ENCODE measurements around the gene MYLK. TPM values are rescaled to one million over a fixed set of nuclear protein-coding genes. Genes with fewer than 3 reads are reported as not detected.
A peak's percentile ranks its signal among the peaks of the same experiment; 100 is the strongest.

MYLK gene
- polyA plus RNA-seq, 1 donor from 2014 or later = 2.4 TPM

- no peaks in the 10 kb centered on the region for H3K27me3 Mint-ChIP-seq
- H3K36me3 Mint-ChIP-seq = peaks cover 15% of the 10 kb centered on the region
- peaks cover 9 to 23% (median 9%) of the 10 kb centered on the region in 3 donors for H3K9me3 Mint-ChIP-seq
- peak overlapping the region in 1 of 4 donors; percentile 53 for H3K4me3 Mint-ChIP-seq
- peaks cover 0 to 5% (median 0%) of the 10 kb centered on the region in 3 donors for H3K4me1 Mint-ChIP-seq
- no peak overlapping the region for H3K27ac Mint-ChIP-seq
Observed at GRCh38 chr3:123590685-123591450, 293.3 kb downstream of the MYLK start.

DNA sequence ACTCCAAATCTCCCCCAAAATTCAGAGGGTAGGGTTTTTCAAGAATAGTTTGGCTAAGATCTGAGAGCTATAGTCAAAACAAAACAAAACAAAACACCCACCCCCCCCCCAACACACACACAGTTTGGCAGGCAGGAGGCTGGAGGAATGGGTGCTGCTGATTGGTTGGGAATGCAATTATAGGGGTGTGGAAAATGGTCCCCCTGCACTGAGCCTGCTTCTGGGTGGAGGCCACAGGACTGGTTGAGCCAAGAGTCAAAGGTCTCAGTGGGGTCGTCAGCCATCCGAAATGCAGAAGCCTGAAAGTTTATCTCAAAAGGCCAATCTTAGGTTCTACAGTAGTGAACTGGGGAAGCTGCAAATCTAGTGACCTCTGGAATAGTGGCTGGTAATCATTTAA, 296.7 kb downstream of the MYLK start:
- Mint-ChIP-seq H3K4me1 (peaks cover 12 to 19% (median 14%) of the 10 kb centered on the region in 3 donors), H3K4me3 (peak overlapping the region in 2 of 4 donors; percentile 12 to 84), H3K27ac (peak overlapping the region in 2 of 3 donors; percentile 10 to 50), H3K36me3 (peaks cover 14% of the 10 kb centered on the region), H3K27me3 (no peaks in the 10 kb centered on the region), H3K9me3 (peaks cover 9 to 23% (median 9%) of the 10 kb centered on the region in 3 donors)

DNA sequence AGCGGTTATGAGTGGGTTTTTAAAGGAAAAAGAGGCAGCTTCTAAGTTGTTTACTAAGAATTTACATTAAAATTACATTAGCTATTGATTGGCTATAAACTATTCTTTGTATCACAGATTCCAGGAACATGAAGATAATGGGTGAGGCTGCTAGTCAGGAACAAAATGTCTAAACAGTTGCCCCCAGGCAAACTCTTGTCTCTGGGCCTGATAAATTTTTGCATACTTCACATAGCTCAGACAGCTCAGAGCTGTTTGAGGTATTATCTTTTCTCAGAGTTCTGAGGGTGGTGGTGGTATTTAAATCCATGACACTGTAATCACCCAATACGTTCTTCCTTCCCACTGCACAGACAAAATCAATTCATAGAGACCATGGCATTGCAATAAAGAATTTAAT, 297.2 kb downstream of the MYLK start:
- Mint-ChIP-seq H3K4me1 (peaks cover 12 to 20% (median 15%) of the 10 kb centered on the region in 3 donors), H3K27me3 (no peaks in the 10 kb centered on the region), H3K4me3 (peak overlapping the region in 2 of 4 donors; percentile 12 to 84), H3K27ac (peak overlapping the region in 2 of 3 donors; percentile 10 to 50), H3K9me3 (peaks cover 9 to 19% (median 9%) of the 10 kb centered on the region in 3 donors), H3K36me3 (peaks cover 14% of the 10 kb centered on the region)

GRCh38 chr3:123586131-123586530, 298.0 kb downstream of the MYLK start:
- no peak overlapping the region for H3K27ac Mint-ChIP-seq
- peaks cover 12 to 23% (median 15%) of the 10 kb centered on the region in 3 donors for H3K4me1 Mint-ChIP-seq
- peaks cover 12% of the 10 kb centered on the region for H3K36me3 Mint-ChIP-seq
- H3K9me3 Mint-ChIP-seq = peaks cover 6 to 11% (median 7%) of the 10 kb centered on the region in 3 donors
- no peak overlapping the region for H3K4me3 Mint-ChIP-seq
- no peaks in the 10 kb centered on the region for H3K27me3 Mint-ChIP-seq

GRCh38 chr3:123584988-123585937, 298.9 kb downstream of the MYLK start, which contains the start of gene HACD2:
Gene HACD2, minus strand, starts transcription at chr3:123585053. Its CDS starts 26 bp downstream, at chr3:123585027.
- peaks cover 12 to 23% (median 15%) of the 10 kb centered on the region in 3 donors for H3K4me1 Mint-ChIP-seq
- H3K4me3 Mint-ChIP-seq = peak within 1 kb of the TSS in 1 of 4 donors; percentile 96
- peaks cover 12% of the 10 kb centered on the region for H3K36me3 Mint-ChIP-seq
- no peaks in the 10 kb centered on the region for H3K27me3 Mint-ChIP-seq
- peaks cover 6 to 11% (median 7%) of the 10 kb centered on the region in 3 donors for H3K9me3 Mint-ChIP-seq
- H3K27ac Mint-ChIP-seq = peak within 1 kb of the TSS; percentile 43 to 95 (median 89)

DNA sequence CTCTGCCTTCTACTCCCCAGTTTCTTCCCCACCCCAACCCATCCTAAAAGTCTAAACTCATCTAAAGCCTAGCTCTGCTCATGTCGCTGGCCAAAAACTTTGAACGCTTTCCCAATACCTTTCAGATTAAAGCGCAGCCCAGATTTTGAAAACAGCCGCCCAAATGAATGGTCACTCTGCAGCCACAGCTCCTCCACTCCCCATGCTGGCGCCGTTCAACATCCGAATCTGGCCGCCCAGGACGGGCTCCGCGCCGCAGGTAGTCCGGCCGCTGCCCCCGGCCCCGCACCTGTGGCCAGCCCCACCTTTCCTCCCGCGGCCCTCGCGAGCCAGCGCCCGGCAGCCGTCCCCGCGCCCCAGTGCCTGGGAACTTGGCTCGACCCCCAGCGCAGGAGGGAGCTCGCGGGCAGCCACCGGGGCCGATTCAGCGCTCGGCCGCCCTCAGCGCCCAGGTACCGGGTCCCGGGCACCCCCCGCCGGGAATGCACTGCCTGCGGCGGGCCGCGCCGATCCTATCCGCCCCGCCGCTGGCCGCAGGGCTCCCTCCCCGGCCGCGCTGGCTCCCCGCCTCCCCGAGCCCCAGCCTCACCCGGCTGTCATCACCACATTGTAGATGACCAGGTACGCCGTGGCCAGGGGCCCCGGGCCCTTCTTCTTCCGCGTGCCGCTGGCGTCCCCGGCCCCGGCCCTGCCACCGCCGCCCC, 299.7 kb downstream of the MYLK start:
- Mint-ChIP-seq H3K27ac (peak overlapping the region; percentile 43 to 95 (median 89)), H3K9me3 (peaks cover 0 to 2% (median 1%) of the 10 kb centered on the region in 3 donors), H3K27me3 (no peaks in the 10 kb centered on the region), H3K4me1 (peaks cover 12 to 23% (median 15%) of the 10 kb centered on the region in 3 donors), H3K4me3 (peak overlapping the region in 1 of 4 donors; percentile 96), H3K36me3 (peaks cover 10% of the 10 kb centered on the region)

DNA sequence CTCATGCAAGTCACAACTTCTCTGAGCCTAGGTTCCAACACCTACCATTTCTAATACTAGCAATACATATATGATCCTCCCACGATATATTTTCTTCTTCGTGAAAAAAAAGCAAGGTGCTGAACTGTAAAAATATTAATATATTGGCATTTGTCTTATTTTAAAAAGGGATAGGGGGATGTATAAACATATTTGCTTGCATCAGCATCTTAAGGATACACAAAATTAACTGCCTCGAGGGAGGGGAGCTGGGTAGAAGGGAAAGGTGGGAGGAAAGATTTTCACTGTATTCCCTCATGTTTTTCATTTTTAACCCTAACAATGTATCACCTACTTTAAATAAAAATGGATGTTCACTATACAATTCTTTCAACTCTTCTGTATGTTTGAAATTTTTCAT, 300.6 kb downstream of the MYLK start:
- H3K27ac Mint-ChIP-seq = peak overlapping the region in 2 of 3 donors; percentile 13 to 89
- H3K4me3 Mint-ChIP-seq = peak overlapping the region in 1 of 4 donors; percentile 96
- no peaks in the 10 kb centered on the region for H3K27me3 Mint-ChIP-seq
- no peaks in the 10 kb centered on the region for H3K9me3 Mint-ChIP-seq
- peaks cover 11% of the 10 kb centered on the region for H3K36me3 Mint-ChIP-seq
- H3K4me1 Mint-ChIP-seq = peaks cover 12 to 27% (median 15%) of the 10 kb centered on the region in 3 donors

DNA sequence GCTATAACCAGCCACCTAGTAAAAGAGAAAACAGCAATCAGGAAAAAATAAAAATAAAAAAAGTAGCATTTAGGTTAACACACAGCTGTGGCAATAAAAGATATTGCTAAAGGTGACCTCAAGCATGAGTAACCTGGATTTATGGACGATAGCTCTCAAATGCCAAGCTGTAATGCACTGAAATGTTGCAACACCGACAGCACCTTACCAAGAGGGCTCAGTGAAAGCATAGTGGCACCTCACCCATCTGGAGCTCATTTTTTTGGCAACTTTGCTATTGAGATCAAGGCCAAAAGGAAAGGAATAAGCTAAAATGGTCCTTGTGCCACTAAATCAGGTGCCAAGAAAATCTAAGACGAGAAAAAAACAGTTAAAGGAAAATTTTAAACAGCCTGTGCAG, 301.8 kb downstream of the MYLK start:
- H3K9me3 Mint-ChIP-seq = no peaks in the 10 kb centered on the region

GRCh38 chr3:123576122-123576521, 308.0 kb downstream of the MYLK start:
- Mint-ChIP-seq H3K27me3 (no peaks in the 10 kb centered on the region), H3K36me3 (peaks cover 14% of the 10 kb centered on the region), H3K27ac (peak overlapping the region in 2 of 3 donors; percentile 22), H3K4me3 (peak overlapping the region in 1 of 4 donors; percentile 60), H3K4me1 (peaks cover 17 to 26% (median 21%) of the 10 kb centered on the region in 3 donors), H3K9me3 (no peaks in the 10 kb centered on the region)

More for the DNA sequence above, 301.8 kb downstream of the MYLK start:
- H3K27me3 Mint-ChIP-seq = no peaks in the 10 kb centered on the region
- peak overlapping the region in 2 of 4 donors; percentile 60 to 96 for H3K4me3 Mint-ChIP-seq
- no peak overlapping the region for H3K27ac Mint-ChIP-seq
- H3K4me1 Mint-ChIP-seq = peaks cover 17 to 29% (median 17%) of the 10 kb centered on the region in 3 donors
- H3K36me3 Mint-ChIP-seq = peaks cover 7% of the 10 kb centered on the region

GRCh38 chr3:123571973-123572365, 312.2 kb downstream of the MYLK start:
- Mint-ChIP-seq H3K27me3 (no peaks in the 10 kb centered on the region), H3K4me1 (peaks cover 15 to 29% (median 16%) of the 10 kb centered on the region in 3 donors), H3K4me3 (no peak overlapping the region), H3K9me3 (no peaks in the 10 kb centered on the region), H3K36me3 (peaks cover 12% of the 10 kb centered on the region), H3K27ac (no peak overlapping the region)

DNA sequence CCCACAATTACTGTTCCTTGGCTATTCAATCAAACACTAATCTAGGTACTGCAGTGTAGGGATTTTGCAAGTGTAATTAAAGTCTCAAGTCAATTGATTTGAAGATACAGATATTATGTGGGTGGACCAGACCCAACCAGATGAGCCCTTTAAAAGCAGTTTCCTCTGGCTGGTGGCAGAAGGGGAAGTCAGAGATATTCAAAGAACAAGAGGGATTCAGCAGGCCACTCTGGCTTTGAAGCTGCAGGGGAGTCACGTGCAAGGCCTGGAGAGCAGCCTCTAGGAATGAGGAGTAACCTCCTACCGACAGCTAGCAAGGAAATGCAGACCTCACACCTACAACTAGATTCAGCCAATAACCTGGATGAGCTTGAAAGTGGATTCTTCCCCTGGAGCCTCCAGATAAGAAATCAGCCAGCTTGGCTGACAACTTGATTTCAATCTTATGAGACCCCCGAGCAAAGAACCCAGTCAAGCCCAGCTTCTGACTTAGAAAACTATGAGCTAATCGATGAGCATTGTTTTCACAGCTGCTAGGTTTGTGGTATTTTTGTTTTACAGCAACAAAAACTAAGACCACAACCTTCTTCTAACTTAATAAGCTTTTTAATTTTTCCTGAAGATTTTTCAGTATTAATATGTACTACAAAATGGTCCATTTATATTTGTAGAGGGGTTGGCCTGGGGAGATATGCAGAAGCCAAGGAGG, 312.7 kb downstream of the MYLK start:
- Mint-ChIP-seq H3K9me3 (no peaks in the 10 kb centered on the region), H3K4me3 (no peak overlapping the region), H3K36me3 (peaks cover 12% of the 10 kb centered on the region), H3K4me1 (peaks cover 9 to 24% (median 11%) of the 10 kb centered on the region in 3 donors), H3K27me3 (no peaks in the 10 kb centered on the region), H3K27ac (peak overlapping the region in 1 of 3 donors; percentile 39)

DNA sequence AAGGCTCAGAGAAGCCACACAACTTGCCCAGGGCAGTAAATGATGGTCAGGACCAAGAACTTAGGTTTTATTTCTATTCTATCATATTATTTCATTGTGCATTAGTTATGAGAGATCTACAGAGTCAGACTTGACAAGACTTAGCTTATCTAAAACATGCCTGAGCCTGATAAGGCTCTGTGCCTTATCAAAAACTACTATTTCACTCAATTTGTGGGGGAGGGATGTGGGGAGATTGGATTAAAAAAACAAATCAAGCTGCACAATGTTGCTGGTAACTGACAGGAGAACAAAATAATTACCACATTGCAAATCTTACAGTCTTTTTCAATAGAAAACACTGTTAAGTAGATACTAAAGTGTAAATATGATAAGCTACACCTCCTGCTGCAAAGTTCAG, 315.3 kb downstream of the MYLK start:
- no peaks in the 10 kb centered on the region for H3K27me3 Mint-ChIP-seq
- no peaks in the 10 kb centered on the region for H3K9me3 Mint-ChIP-seq
- H3K27ac Mint-ChIP-seq = no peak overlapping the region
- peaks cover 3 to 16% (median 4%) of the 10 kb centered on the region in 3 donors for H3K4me1 Mint-ChIP-seq
- no peak overlapping the region for H3K4me3 Mint-ChIP-seq
- H3K36me3 Mint-ChIP-seq = peaks cover 12% of the 10 kb centered on the region

DNA sequence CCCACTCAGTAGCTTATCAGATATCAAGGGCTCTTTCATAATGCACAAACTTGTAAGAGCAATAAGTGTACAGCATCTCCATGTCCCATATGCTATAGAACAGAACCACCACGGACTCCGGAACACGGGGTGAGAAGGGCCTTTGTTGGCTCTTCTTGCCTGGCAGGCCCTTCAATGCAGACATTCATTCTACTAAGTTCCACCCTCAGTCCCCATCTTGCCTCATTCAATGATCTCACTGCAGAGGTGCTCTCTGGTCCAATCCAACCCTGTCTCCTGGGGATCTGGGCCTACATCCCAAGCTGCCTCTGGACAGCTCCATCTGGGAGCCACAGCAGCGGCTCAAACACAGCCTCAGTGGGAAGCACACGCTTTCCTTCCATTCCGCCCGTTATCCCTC, 316.1 kb downstream of the MYLK start:
- H3K36me3 Mint-ChIP-seq = peaks cover 9% of the 10 kb centered on the region
- no peaks in the 10 kb centered on the region for H3K27me3 Mint-ChIP-seq
- H3K4me1 Mint-ChIP-seq = peaks cover 3 to 12% (median 6%) of the 10 kb centered on the region in 3 donors
- H3K4me3 Mint-ChIP-seq = no peak overlapping the region
- no peak overlapping the region for H3K27ac Mint-ChIP-seq
- H3K9me3 Mint-ChIP-seq = no peaks in the 10 kb centered on the region

DNA sequence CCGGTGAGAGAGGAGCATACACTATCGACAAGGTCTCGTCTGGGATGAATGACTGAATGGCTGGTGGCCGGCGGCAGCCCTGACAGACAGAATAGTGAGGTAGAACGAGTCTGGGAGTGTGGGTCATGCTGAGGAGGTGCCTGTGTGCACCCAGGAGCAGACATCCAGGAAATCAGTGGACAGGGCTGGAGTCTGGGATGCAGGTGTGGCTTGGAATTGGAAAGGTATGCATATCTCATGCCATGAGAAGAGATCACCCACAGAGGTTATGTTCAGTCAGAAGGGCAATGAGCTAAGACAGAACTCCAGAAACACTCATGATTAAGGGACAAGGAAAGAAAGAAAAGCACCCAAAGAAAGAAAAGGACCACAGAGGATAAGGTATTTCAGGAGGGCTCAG, 320.1 kb downstream of the MYLK start:
- Mint-ChIP-seq H3K36me3 (peaks cover 5% of the 10 kb centered on the region), H3K27ac (no peak overlapping the region)

More for the DNA sequence above, 320.1 kb downstream of the MYLK start:
- Mint-ChIP-seq H3K9me3 (no peaks in the 10 kb centered on the region), H3K27me3 (no peaks in the 10 kb centered on the region), H3K4me3 (no peak overlapping the region), H3K4me1 (peaks cover 2 to 7% (median 5%) of the 10 kb centered on the region in 3 donors)
